G401.6 (cell line): ENCODE measurements around the gene PLCL2.
"Not testable (repeated sequence)": the region's sequence is repeated elsewhere in the genome, so short reads cannot be mapped to it uniquely, and the experiment has no call there.

ENCODE experiments used
- FAIRE-seq: peaks from 2 replicates; lab custom pipeline; 2012; peaks lifted over from hg19 to GRCh38; lab: Jason Lieb, UNC

PLCL2 gene

GRCh38 chr3:17079933-17080332 lies 195.2 kb downstream of the PLCL2 start:
- no peak for FAIRE-seq

GRCh38 chr3:17081520-17081919 lies 196.8 kb downstream of the PLCL2 start:
- FAIRE-seq = no peak

GRCh38 chr3:17087509-17087908 lies 202.8 kb downstream of the PLCL2 start:
- no peak for FAIRE-seq

- FAIRE-seq = no peak
Observed at GRCh38 chr3:17088017-17088416, 203.3 kb downstream of the PLCL2 start.

GRCh38 chr3:17088602-17089313 lies 204.0 kb downstream of the PLCL2 start:
- no peak for FAIRE-seq

GRCh38 chr3:17089314-17089700 lies 204.6 kb downstream of the PLCL2 start:
- FAIRE-seq = no peak

- FAIRE-seq = no peak
Observed at GRCh38 chr3:17090280-17090983, 205.7 kb downstream of the PLCL2 start.

GRCh38 chr3:17091910-17092582 lies 207.3 kb downstream of the PLCL2 start:
- no peak for FAIRE-seq

GRCh38 chr3:17092583-17092933 lies 207.8 kb downstream of the PLCL2 start:
- no peak for FAIRE-seq

- no peak for FAIRE-seq
Observed at GRCh38 chr3:17094551-17094950, 209.8 kb downstream of the PLCL2 start.

- FAIRE-seq = no peak
Observed at GRCh38 chr3:17103579-17103978, 218.8 kb downstream of the PLCL2 start.

- not testable (repeated sequence) for FAIRE-seq
Observed at GRCh38 chr3:17106801-17107200, 222.0 kb downstream of the PLCL2 start.

- no peak for FAIRE-seq
Observed at GRCh38 chr3:17110660-17111396, 226.1 kb downstream of the PLCL2 start.

- no peak for FAIRE-seq
Observed at GRCh38 chr3:17111586-17111985, 226.8 kb downstream of the PLCL2 start.

- no peak for FAIRE-seq
Observed at GRCh38 chr3:17115186-17115585, 230.4 kb downstream of the PLCL2 start.

- no peak for FAIRE-seq
Observed at GRCh38 chr3:17116007-17116600, 231.3 kb downstream of the PLCL2 start.

- no peak for FAIRE-seq
Observed at GRCh38 chr3:17118771-17119170, 234.0 kb downstream of the PLCL2 start.

- FAIRE-seq = no peak
Observed at GRCh38 chr3:17119201-17120072, 234.7 kb downstream of the PLCL2 start.

- FAIRE-seq = no peak
Observed at GRCh38 chr3:17120115-17120514, 235.4 kb downstream of the PLCL2 start.

GRCh38 chr3:17121336-17121735 lies 236.6 kb downstream of the PLCL2 start:
- no peak for FAIRE-seq

GRCh38 chr3:17122758-17123157 lies 238.0 kb downstream of the PLCL2 start:
- FAIRE-seq = no peak
